ENCODE results near the gene LDB2. TPM values are rescaled to one million over a fixed set of nuclear protein-coding genes. Genes with fewer than 3 reads are reported as not detected.

Gene LDB2
- total and polyA plus RNA-seq, 2 experiments from 2014 or later: 48.6 to 80.1 TPM

GRCh38 chr4:16572631-16573030 lies 325.8 kb downstream of the LDB2 start (continued):
- TF ChIP-seq JUNB (IDR thresholded peaks at IDR 0.05; ENCODE audit: unreplicated experiment) (no peak), ZNF114 (CRISPR knock-in tag; IDR thresholded peaks at IDR 0.05) (no peak), NANOG (IDR thresholded peaks at IDR 0.05; ENCODE audit: borderline replicate concordance) (no peak), EZH2 (IDR thresholded peaks at IDR 0.05; ENCODE audit: low read depth, unreplicated experiment) (no peak)

- Mint-ChIP-seq H3K4me3 (no peak overlapping the region), H3K27me3 (ENCODE audit: insufficient read depth, low read depth, poor library complexity) (no peaks in the 10 kb centered on the region), H3K4me1 (no peaks in the 10 kb centered on the region), H3K36me3 (ENCODE audit: low read depth) (no peaks in the 10 kb centered on the region), H3K27ac (no peak overlapping the region), H3K9me3 (no peaks in the 10 kb centered on the region)
- Histone ChIP-seq H3K9me2 (ENCODE audit: insufficient read depth) (no peaks in the 10 kb centered on the region), H3K36me3 (ENCODE audit: insufficient read depth) (no peaks in the 10 kb centered on the region), H3K4me1 (ENCODE audit: insufficient read depth) (no peaks in the 10 kb centered on the region), H3K27ac (ENCODE audit: low read depth) (no peak overlapping the region), H2AFZ (no peak overlapping the region), H3K4me3 (no peak overlapping the region), H3K79me2 (replicated peaks; ENCODE audit: insufficient read depth) (no peaks in the 10 kb centered on the region), H4K20me1 (replicated peaks; ENCODE audit: insufficient read depth) (no peaks in the 10 kb centered on the region), H3F3A (replicated peaks; ENCODE audit: low read depth) (no peaks in the 10 kb centered on the region), H3K4me2 (no peak overlapping the region), H3K27me3 (ENCODE audit: insufficient read depth) (no peaks in the 10 kb centered on the region)
- no peak for ATAC-seq
- no peak for DNase-seq (ENCODE audit: low spot score)
- TF ChIP-seq STAT1 (IDR thresholded peaks at IDR 0.05; ENCODE audit: unreplicated experiment): no peak
- TF ChIP-seq EZH2 (IDR thresholded peaks at IDR 0.05; ENCODE audit: low read depth, unreplicated experiment): no peak
- TF ChIP-seq ETS1 (IDR thresholded peaks at IDR 0.05): no peak
- TF ChIP-seq ZNF462 (CRISPR knock-in tag; IDR thresholded peaks at IDR 0.05): no peak
- TF ChIP-seq JUNB (IDR thresholded peaks at IDR 0.05; ENCODE audit: unreplicated experiment): no peak
- no peak for TF ChIP-seq ZNF331 (CRISPR knock-in tag; IDR thresholded peaks at IDR 0.05; ENCODE audit: low read depth)
- no peak for TF ChIP-seq EZH2phosphoT487 (IDR thresholded peaks at IDR 0.05; ENCODE audit: unreplicated experiment)
- no peak for TF ChIP-seq REST (IDR thresholded peaks at IDR 0.05; ENCODE audit: unreplicated experiment)
- TF ChIP-seq NANOG (IDR thresholded peaks at IDR 0.05; ENCODE audit: borderline replicate concordance): no peak
- TF ChIP-seq POLR2AphosphoS5 (IDR thresholded peaks at IDR 0.05; ENCODE audit: low read depth): no peak
- no peak for TF ChIP-seq CREB1 (CRISPR knock-in tag; IDR thresholded peaks at IDR 0.05; ENCODE audit: low read depth)
- no peak for TF ChIP-seq ZNF114 (CRISPR knock-in tag; IDR thresholded peaks at IDR 0.05)
- no peak for TF ChIP-seq CTCF (conservative IDR thresholded peaks at IDR 0.05; ENCODE audit: low read depth in 2 of 2)
These were observed 326.3 kb downstream of the LDB2 start for GRCh38 chr4:16572161-16572560.
